ENCODE measurements around the gene TRIM39. TPM values are rescaled to one million over a fixed set of nuclear protein-coding genes. Genes with fewer than 3 reads are reported as not detected.

The TRIM39 gene
- total RNA-seq, 1 experiment from 2014 or later, result 24.9 TPM

DNA sequence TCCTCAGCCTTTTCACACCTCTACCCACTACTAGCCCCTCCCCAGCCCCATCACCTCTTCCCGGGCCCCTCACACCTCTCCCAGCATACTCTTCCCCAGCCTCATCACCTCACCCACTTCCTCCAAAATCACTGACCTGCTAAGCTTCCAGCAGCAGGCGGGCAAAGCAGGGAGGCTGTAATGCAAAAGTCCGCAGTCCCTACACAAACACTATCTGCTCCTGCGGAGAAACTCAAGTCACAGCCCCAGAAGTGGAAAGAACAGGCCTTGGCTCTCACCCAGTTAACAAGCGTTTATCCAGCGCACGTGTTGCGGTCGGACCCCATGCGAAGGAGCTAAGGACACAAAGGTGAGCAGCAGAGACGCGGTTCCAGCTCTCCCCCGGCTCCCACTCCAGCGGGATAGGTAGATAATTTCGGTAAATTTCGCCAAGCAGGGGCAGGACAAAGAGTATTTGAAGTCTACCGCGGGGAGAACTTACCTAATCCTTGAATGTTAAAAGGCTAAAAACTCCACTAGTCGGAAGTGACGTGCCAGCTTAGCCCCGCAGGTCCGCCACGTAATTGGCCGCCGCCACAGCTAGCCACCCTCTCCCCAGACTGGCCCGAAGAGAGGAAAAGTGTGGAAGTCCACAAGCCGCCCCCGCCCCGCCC is 728 bp upstream of the TRIM39 start (continued):
- TF ChIP-seq, protein P1, sequence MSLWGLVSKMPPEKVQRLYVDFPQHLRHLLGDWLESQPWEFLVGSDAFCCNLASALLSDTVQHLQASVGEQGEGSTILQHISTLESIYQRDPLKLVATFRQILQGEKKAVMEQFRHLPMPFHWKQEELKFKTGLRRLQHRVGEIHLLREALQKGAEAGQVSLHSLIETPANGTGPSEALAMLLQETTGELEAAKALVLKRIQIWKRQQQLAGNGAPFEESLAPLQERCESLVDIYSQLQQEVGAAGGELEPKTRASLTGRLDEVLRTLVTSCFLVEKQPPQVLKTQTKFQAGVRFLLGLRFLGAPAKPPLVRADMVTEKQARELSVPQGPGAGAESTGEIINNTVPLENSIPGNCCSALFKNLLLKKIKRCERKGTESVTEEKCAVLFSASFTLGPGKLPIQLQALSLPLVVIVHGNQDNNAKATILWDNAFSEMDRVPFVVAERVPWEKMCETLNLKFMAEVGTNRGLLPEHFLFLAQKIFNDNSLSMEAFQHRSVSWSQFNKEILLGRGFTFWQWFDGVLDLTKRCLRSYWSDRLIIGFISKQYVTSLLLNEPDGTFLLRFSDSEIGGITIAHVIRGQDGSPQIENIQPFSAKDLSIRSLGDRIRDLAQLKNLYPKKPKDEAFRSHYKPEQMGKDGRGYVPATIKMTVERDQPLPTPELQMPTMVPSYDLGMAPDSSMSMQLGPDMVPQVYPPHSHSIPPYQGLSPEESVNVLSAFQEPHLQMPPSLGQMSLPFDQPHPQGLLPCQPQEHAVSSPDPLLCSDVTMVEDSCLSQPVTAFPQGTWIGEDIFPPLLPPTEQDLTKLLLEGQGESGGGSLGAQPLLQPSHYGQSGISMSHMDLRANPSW (CRISPR knock-in tag; conservative IDR thresholded peaks at IDR 0.05; ENCODE audit: low read depth), result no peak
- no peak; the same call in 1 of the 2 replicates for TF ChIP-seq NR1H2 (CRISPR knock-in tag; IDR thresholded peaks at IDR 0.05)
- TF ChIP-seq ZNF232 (CRISPR knock-in tag; IDR thresholded peaks at IDR 0.05), result peak; percentile 17; the same call in 1 of the 2 replicates
- no peak for TF ChIP-seq HMGA2 (CRISPR knock-in tag; IDR thresholded peaks at IDR 0.05)
- no peak for TF ChIP-seq ZNF396 (CRISPR knock-in tag; IDR thresholded peaks at IDR 0.05; ENCODE audit: borderline replicate concordance)
- peak; percentile 65; the same call in 1 of the 2 replicates for TF ChIP-seq MYBL2 (CRISPR knock-in tag; IDR thresholded peaks at IDR 0.05)
- TF ChIP-seq ZNF423 (CRISPR knock-in tag; IDR thresholded peaks at IDR 0.05), result no peak
- TF ChIP-seq ZNF138 (CRISPR knock-in tag; conservative IDR thresholded peaks at IDR 0.05), result no peak
- no peak for TF ChIP-seq CBFB (CRISPR knock-in tag; IDR thresholded peaks at IDR 0.05; ENCODE audit: low read depth)
- no peak for TF ChIP-seq SP1 (CRISPR knock-in tag; conservative IDR thresholded peaks at IDR 0.05)
- TF ChIP-seq NR2C2 (CRISPR knock-in tag; IDR thresholded peaks at IDR 0.05), result peak; percentile 12; the same call in 1 of the 2 replicates
- TF ChIP-seq E2F5 (CRISPR knock-in tag; IDR thresholded peaks at IDR 0.05), result no peak
- TF ChIP-seq IRF2 (CRISPR knock-in tag; IDR thresholded peaks at IDR 0.05; ENCODE audit: borderline replicate concordance, low read depth), result no peak
- TF ChIP-seq CREB1 (CRISPR knock-in tag; IDR thresholded peaks at IDR 0.05), result 0 out of 2 replicates have a peak, but pooled peaks have one; percentile 64
- no peak for TF ChIP-seq AR (CRISPR knock-in tag; IDR thresholded peaks at IDR 0.05)
- peak; percentile 46; the same call in 1 of the 2 replicates for TF ChIP-seq SMAD4 (CRISPR knock-in tag; IDR thresholded peaks at IDR 0.05)
- 0 out of 2 replicates have a peak, but pooled peaks have one; percentile 1 for TF ChIP-seq NFYB (CRISPR knock-in tag; conservative IDR thresholded peaks at IDR 0.05; ENCODE audit: low read depth)
- TF ChIP-seq, protein P2, sequence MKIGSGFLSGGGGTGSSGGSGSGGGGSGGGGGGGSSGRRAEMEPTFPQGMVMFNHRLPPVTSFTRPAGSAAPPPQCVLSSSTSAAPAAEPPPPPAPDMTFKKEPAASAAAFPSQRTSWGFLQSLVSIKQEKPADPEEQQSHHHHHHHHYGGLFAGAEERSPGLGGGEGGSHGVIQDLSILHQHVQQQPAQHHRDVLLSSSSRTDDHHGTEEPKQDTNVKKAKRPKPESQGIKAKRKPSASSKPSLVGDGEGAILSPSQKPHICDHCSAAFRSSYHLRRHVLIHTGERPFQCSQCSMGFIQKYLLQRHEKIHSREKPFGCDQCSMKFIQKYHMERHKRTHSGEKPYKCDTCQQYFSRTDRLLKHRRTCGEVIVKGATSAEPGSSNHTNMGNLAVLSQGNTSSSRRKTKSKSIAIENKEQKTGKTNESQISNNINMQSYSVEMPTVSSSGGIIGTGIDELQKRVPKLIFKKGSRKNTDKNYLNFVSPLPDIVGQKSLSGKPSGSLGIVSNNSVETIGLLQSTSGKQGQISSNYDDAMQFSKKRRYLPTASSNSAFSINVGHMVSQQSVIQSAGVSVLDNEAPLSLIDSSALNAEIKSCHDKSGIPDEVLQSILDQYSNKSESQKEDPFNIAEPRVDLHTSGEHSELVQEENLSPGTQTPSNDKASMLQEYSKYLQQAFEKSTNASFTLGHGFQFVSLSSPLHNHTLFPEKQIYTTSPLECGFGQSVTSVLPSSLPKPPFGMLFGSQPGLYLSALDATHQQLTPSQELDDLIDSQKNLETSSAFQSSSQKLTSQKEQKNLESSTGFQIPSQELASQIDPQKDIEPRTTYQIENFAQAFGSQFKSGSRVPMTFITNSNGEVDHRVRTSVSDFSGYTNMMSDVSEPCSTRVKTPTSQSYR (CRISPR knock-in tag; IDR thresholded peaks at IDR 0.05), result 0 out of 2 replicates have a peak, but pooled peaks have one; percentile 69
- TF ChIP-seq, protein P3, sequence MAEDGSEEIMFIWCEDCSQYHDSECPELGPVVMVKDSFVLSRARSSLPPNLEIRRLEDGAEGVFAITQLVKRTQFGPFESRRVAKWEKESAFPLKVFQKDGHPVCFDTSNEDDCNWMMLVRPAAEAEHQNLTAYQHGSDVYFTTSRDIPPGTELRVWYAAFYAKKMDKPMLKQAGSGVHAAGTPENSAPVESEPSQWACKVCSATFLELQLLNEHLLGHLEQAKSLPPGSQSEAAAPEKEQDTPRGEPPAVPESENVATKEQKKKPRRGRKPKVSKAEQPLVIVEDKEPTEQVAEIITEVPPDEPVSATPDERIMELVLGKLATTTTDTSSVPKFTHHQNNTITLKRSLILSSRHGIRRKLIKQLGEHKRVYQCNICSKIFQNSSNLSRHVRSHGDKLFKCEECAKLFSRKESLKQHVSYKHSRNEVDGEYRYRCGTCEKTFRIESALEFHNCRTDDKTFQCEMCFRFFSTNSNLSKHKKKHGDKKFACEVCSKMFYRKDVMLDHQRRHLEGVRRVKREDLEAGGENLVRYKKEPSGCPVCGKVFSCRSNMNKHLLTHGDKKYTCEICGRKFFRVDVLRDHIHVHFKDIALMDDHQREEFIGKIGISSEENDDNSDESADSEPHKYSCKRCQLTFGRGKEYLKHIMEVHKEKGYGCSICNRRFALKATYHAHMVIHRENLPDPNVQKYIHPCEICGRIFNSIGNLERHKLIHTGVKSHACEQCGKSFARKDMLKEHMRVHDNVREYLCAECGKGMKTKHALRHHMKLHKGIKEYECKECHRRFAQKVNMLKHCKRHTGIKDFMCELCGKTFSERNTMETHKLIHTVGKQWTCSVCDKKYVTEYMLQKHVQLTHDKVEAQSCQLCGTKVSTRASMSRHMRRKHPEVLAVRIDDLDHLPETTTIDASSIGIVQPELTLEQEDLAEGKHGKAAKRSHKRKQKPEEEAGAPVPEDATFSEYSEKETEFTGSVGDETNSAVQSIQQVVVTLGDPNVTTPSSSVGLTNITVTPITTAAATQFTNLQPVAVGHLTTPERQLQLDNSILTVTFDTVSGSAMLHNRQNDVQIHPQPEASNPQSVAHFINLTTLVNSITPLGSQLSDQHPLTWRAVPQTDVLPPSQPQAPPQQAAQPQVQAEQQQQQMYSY (CRISPR knock-in tag; IDR thresholded peaks at IDR 0.05), result no peak
- no peak for TF ChIP-seq RELA (CRISPR knock-in tag; IDR thresholded peaks at IDR 0.05; ENCODE audit: borderline replicate concordance)
- no peak for TF ChIP-seq RORB (CRISPR knock-in tag; IDR thresholded peaks at IDR 0.05)
- TF ChIP-seq ZMAT4 (CRISPR knock-in tag; IDR thresholded peaks at IDR 0.05), result no peak
- no peak for TF ChIP-seq GRHL2 (CRISPR knock-in tag; IDR thresholded peaks at IDR 0.05; ENCODE audit: insufficient replicate concordance, severe bottlenecking)
- no peak for TF ChIP-seq ZNF671 (CRISPR knock-in tag; IDR thresholded peaks at IDR 0.05)
- TF ChIP-seq TCF7 (CRISPR knock-in tag; IDR thresholded peaks at IDR 0.05; ENCODE audit: low read depth), result no peak
- 0 out of 2 replicates have a peak, but pooled peaks have one; percentile 37 for TF ChIP-seq SMAD3 (CRISPR knock-in tag; IDR thresholded peaks at IDR 0.05; ENCODE audit: borderline replicate concordance)
- TF ChIP-seq NR3C1 (CRISPR knock-in tag; conservative IDR thresholded peaks at IDR 0.05; ENCODE audit: low read depth), result no peak
